ENCODE results near the gene SRXN1.

GRCh38 chr20:661474-662270 lies 8.7 kb upstream of the SRXN1 start:
- TF ChIP-seq, protein P1, sequence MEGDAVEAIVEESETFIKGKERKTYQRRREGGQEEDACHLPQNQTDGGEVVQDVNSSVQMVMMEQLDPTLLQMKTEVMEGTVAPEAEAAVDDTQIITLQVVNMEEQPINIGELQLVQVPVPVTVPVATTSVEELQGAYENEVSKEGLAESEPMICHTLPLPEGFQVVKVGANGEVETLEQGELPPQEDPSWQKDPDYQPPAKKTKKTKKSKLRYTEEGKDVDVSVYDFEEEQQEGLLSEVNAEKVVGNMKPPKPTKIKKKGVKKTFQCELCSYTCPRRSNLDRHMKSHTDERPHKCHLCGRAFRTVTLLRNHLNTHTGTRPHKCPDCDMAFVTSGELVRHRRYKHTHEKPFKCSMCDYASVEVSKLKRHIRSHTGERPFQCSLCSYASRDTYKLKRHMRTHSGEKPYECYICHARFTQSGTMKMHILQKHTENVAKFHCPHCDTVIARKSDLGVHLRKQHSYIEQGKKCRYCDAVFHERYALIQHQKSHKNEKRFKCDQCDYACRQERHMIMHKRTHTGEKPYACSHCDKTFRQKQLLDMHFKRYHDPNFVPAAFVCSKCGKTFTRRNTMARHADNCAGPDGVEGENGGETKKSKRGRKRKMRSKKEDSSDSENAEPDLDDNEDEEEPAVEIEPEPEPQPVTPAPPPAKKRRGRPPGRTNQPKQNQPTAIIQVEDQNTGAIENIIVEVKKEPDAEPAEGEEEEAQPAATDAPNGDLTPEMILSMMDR (IDR thresholded peaks at IDR 0.05): no peak
- TF ChIP-seq POLR2A (IDR thresholded peaks at IDR 0.05): no peak
